ENCODE results near the gene TMEM215.
"Not testable (repeated sequence)": the region's sequence is repeated elsewhere in the genome, so short reads cannot be mapped to it uniquely, and the experiment has no call there.

The TMEM215 gene

GRCh38 chr9:32783168-32783891 lies at the start of gene TMEM215:
TSS of gene TMEM215 (plus strand) at chr9:32783540. CDS start at chr9:32784184, 644 bp downstream.
- no peak for DNase-seq (ENCODE audit: low read depth)

DNA sequence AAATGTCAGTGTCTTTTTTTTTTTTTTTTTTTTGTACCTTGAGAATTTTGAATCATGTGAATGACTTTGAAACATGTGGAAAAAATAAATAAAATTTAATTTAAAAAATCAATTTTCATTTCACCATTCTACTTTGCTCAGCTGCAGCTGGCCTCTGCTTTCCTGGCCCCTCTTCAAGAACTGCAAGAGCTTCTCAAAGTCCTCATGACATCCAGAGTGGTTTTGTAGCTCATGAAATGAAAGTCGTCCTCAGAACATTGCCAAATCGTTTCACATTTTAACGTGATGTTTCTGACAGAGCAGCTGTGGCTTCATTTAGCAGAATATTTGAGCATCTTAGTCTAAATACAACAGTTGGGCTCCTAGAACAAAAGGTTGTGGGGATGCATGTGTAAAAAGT lies 47.9 kb upstream of the TMEM215 start:
- DNase-seq (ENCODE audit: low read depth) = no peak

GRCh38 chr9:32737378-32737777 lies 46.0 kb upstream of the TMEM215 start:
- DNase-seq (ENCODE audit: low read depth) = no peak

DNA sequence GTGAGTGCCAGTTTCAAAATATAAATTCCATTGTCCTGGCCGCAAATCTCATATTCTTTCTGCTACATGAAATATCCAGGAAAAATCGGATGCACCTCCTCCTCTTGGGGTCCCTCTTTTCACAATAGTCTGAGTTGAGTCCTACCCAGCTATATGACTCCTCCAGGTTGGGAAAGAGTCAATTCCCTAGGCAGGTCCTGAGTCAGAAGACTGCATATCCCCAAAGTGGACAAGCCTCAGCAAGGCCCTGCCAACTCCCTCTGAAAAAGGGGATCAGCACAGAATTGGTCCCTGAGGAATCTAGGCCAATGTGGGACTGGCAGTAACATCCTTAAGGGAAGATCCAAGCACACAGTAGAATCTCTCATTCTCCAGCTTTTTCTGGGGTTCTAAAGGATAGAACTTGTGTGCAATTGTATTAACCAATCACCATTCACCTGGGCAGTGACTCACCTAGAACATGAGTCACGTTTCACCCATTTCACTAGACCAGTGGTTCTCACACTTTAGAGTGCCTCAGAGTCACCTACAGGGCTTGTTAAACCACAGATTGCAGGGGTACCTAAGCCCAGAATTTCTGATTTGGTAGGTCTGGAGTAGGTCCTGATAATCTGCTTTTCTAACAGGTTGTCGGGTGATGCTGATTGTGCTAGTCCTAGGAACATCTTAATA lies 44.7 kb upstream of the TMEM215 start:
- DNase-seq (ENCODE audit: low read depth) = no peak

DNA sequence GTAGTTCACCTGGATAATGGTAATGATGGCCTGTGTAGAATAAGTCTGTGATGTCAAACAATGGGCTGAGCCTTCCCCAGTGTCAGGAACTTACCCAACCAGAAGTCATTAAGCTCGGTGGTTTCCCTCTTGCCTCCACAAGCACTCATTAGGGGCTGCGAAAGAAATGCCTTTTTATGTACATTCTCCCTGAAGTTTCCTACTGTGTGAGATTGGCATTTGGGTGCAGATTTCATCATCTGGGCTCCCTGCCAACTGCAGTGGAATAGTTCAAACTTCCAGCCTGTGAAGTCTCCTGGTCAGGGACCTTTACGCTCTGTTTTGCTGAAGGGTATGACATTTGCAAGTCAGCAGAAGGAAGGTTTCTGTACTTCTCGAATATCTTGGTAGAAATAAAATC lies 41.6 kb upstream of the TMEM215 start:
- no peak for DNase-seq (ENCODE audit: low read depth)

DNA sequence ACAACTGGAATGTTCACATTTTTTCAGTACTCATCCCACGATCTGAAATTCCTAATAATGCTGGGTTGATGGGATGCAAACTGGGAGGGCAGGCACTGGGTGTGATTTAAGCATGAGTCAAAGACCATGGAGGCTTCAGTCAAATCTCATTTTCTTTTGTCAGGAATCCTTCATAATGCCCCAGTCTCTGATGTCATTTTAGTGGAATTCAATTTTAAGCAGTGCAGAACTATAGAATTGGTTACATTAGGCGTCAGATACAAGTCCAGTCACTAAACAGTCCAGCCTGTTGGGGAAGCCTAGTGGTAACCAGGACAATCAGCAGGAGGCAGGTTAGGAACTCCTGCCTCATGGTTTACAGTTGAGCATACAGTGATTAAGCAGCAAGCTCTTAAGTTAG lies 41.0 kb upstream of the TMEM215 start:
- no peak for DNase-seq (ENCODE audit: low read depth)

GRCh38 chr9:32748013-32748412 lies 35.3 kb upstream of the TMEM215 start:
- DNase-seq (ENCODE audit: low read depth) = no peak

DNA sequence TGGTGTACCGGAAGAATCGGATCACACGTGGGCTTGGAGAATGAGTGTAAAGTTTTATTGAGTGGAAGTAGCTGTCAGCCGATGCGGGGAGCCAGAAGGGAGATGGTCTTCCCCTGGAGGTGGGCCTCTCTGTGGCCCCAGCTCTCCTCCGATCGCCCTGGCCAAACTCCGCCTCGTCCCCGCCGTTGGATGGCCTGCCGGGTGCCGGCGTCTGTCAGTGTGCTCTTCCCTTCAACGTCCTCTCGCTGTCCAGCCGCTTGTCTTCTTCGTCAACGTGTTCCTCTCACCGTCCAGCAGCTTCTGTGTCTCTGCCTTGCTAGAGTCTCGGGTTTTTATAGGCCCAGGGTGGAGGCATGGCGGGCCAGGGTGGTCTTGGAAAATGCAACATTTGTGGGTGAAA lies 27.6 kb upstream of the TMEM215 start:
- no peak for DNase-seq (ENCODE audit: low read depth)

- no peak for DNase-seq (ENCODE audit: low read depth)
Measured at GRCh38 chr9:32764139-32764538, 19.2 kb upstream of the TMEM215 start.

DNA sequence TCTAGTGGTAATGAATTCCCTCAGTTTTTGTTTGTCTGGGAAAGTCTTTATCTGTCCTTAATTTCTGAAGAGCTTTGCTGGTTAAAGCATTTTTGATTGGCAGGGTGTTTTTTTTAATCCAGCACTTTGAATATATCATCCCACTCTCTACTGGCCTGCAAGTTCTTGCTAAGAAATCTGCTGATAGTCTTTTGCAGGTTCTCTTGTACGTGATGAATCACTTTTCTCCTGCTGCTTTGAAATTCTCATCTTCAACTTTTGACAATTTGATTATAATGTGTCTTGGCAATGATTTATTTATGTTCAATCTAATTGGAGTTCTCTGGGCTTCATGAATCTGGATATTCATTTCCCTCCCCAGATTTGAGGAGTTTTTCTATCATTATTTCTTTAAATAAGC lies 8.1 kb upstream of the TMEM215 start:
- DNase-seq (ENCODE audit: low read depth) = no peak

DNA sequence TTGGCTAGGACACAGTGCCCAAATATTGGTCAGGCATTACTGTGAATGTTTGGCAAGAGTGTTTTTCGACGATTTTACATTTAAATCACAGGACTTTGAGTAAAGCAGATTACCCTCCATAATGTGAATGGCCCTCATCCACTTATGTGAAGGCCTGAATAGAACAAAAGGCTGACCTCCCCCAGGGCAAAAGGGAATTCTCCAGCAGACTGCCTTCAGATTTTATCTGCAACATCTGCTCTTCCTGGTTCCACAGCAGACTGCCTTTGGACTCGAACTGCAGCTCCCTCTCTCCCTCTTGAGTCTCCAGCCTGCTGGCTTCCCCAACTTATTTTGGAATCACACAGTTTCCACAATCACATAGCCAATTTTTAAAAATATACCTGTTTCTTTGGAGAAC lies 7.1 kb upstream of the TMEM215 start:
- no peak for DNase-seq (ENCODE audit: low read depth)

DNA sequence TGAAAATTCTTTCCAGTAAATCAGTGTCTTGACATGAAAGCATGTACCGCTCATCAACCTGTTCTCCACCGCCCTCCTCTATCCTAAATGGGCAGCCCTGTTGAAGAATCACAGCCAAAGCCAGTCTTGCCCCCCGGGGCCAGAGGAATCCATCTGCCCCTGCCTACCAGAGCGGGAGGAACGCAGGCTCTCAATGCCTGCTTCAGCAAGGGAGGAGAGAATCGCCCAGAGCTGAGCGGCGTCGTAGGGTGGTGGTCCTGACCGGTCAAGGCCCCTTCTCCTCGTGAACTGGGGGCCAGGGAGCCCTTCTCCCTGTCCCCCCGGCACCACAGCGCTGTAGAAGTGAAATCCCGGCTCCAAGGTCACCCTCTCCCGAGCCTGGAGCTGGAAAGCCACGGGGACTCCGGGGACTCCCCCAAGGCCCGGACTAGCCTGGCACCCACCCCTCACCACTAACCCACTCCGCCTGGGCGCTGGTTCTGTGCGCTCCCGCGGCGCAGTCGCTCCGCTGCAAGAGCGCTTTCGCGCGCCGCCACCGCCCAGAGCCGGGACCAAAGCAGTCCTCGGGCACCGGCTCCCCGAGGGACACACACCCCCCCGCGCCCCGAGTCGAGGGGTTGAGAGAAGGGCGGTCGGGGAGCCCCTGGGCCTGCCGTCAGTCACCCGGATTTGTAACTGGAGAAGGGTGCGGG lies 718 bp upstream of the TMEM215 start:
- no peak for DNase-seq (ENCODE audit: low read depth)

GRCh38 chr9:32787816-32788215 lies 4.5 kb downstream of the TMEM215 start:
- no peak for DNase-seq (ENCODE audit: low read depth)

- not testable (repeated sequence) for DNase-seq (ENCODE audit: low read depth)
Measured at GRCh38 chr9:32796015-32796414, 12.7 kb downstream of the TMEM215 start.

DNA sequence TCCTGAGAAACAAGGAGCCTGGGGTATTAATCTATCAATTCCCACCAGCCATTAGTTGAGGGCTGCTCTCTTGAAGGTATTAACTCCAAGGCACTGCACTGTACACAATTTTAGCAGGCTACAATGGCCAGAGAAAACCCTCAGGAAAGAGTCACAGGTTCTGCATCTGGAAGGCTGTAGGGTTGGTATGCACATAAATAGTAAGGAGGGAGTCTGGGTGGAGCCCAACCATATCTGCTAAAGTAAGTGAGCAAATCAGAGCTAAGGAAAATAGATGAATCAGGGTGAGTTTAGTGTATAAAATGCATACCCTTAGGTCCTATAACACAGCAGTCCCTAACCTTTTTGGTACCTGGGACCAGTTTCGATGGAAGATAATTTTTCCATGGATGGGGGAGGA lies 18.2 kb downstream of the TMEM215 start:
- DNase-seq (ENCODE audit: low read depth) = no peak

GRCh38 chr9:32807217-32807616 lies 23.9 kb downstream of the TMEM215 start:
- DNase-seq (ENCODE audit: low read depth) = no peak

- DNase-seq (ENCODE audit: low read depth) = no peak
Measured at GRCh38 chr9:32811246-32811645, 27.9 kb downstream of the TMEM215 start.

- no peak for DNase-seq (ENCODE audit: low read depth)
Measured at GRCh38 chr9:32820322-32820721, 37.0 kb downstream of the TMEM215 start.

- DNase-seq (ENCODE audit: low read depth) = no peak
Measured at GRCh38 chr9:32823101-32823500, 39.8 kb downstream of the TMEM215 start.

GRCh38 chr9:32823551-32823950 lies 40.2 kb downstream of the TMEM215 start:
- DNase-seq (ENCODE audit: low read depth) = no peak

DNA sequence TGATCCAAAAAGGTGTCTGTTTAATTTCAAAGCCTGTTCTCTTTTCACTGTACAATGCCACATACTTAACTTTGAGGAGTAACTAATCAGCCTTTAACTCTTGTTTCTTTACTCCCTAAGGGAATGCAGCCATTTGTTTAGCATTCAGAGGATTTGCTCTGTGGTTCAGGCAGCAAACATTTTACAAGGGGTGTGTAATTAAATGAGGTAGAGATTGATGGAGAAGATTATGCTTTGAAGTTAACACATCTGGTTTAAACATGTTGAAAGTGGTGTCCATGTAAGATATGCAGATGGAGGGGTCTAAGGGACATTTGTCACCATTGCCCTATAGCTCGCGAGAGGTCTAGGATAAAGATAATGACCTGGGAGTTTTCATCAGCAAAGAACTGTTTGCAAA lies 41.9 kb downstream of the TMEM215 start:
- DNase-seq (ENCODE audit: low read depth) = no peak

GRCh38 chr9:32828861-32829260 lies 45.5 kb downstream of the TMEM215 start:
- DNase-seq (ENCODE audit: low read depth) = no peak

- no peak for DNase-seq (ENCODE audit: low read depth)
Measured at GRCh38 chr9:32832346-32832745, 49.0 kb downstream of the TMEM215 start.

Measured in stimulated activated CD8-positive, alpha-beta memory T cell treated with anti-CD3 and anti-CD28 coated beads, Interleukin-15, amount 100 ng/mL, for 24 hours (primary cell).